ENCODE results near the gene RALGPS1.

The RALGPS1 gene

GRCh38 chr9:127167560-127168326 lies 253.2 kb downstream of the RALGPS1 start:
- Histone ChIP-seq H3K4me3 (ENCODE audit: low read depth, low read length) (no peak overlapping the region), H3K27ac (no peak overlapping the region), H3K27me3 (ENCODE audit: control insufficient read depth, insufficient read depth, low read length) (no peaks in the 10 kb centered on the region), H2AFZ (no peak overlapping the region), H3K4me1 (no peaks in the 10 kb centered on the region), H3K79me2 (no peaks in the 10 kb centered on the region), H3K36me3 (ENCODE audit: control insufficient read depth, insufficient read depth, low read length) (no peaks in the 10 kb centered on the region), H3K4me2 (ENCODE audit: low read length) (no peak overlapping the region), H3K9me3 (ENCODE audit: control insufficient read depth, low read length) (no peaks in the 10 kb centered on the region), H3K9ac (no peak overlapping the region)
- no peak for TF ChIP-seq CTCF (IDR thresholded peaks at IDR 0.05)

GRCh38 chr9:127168756-127169574 lies 254.4 kb downstream of the RALGPS1 start:
- H3K4me3 ChIP-seq (ENCODE audit: low read depth, low read length), result no peak overlapping the region
- no peaks in the 10 kb centered on the region for H3K79me2 ChIP-seq
- no peak overlapping the region for H3K27ac ChIP-seq
- no peak overlapping the region for H3K9ac ChIP-seq
- no peaks in the 10 kb centered on the region for H3K9me3 ChIP-seq (ENCODE audit: control insufficient read depth, low read length)
- H3K4me1 ChIP-seq, result no peaks in the 10 kb centered on the region
- no peak overlapping the region for H2AFZ ChIP-seq
- H3K4me2 ChIP-seq (ENCODE audit: low read length), result no peak overlapping the region
- no peak for TF ChIP-seq CTCF (IDR thresholded peaks at IDR 0.05)
- H3K36me3 ChIP-seq (ENCODE audit: control insufficient read depth, insufficient read depth, low read length), result no peaks in the 10 kb centered on the region
- H3K27me3 ChIP-seq (ENCODE audit: control insufficient read depth, insufficient read depth, low read length), result no peaks in the 10 kb centered on the region

GRCh38 chr9:127169575-127169883 lies 254.9 kb downstream of the RALGPS1 start:
- Histone ChIP-seq H3K4me1 (no peaks in the 10 kb centered on the region), H3K9ac (no peak overlapping the region), H3K4me3 (ENCODE audit: low read depth, low read length) (no peak overlapping the region), H3K27ac (no peak overlapping the region), H3K9me3 (ENCODE audit: control insufficient read depth, low read length) (no peaks in the 10 kb centered on the region), H2AFZ (no peak overlapping the region), H3K4me2 (ENCODE audit: low read length) (no peak overlapping the region), H3K36me3 (ENCODE audit: control insufficient read depth, insufficient read depth, low read length) (no peaks in the 10 kb centered on the region), H3K27me3 (ENCODE audit: control insufficient read depth, insufficient read depth, low read length) (no peaks in the 10 kb centered on the region), H3K79me2 (no peaks in the 10 kb centered on the region)
- TF ChIP-seq CTCF (IDR thresholded peaks at IDR 0.05), result no peak

- Histone ChIP-seq H3K9ac (no peak overlapping the region), H3K9me3 (ENCODE audit: control insufficient read depth, low read length) (no peaks in the 10 kb centered on the region), H3K4me3 (ENCODE audit: low read depth, low read length) (no peak overlapping the region), H3K4me2 (ENCODE audit: low read length) (no peak overlapping the region), H3K36me3 (ENCODE audit: control insufficient read depth, insufficient read depth, low read length) (no peaks in the 10 kb centered on the region), H3K27ac (no peak overlapping the region), H3K4me1 (no peaks in the 10 kb centered on the region), H3K27me3 (ENCODE audit: control insufficient read depth, insufficient read depth, low read length) (no peaks in the 10 kb centered on the region), H2AFZ (no peak overlapping the region), H3K79me2 (no peaks in the 10 kb centered on the region)
- TF ChIP-seq CTCF (IDR thresholded peaks at IDR 0.05), result no peak
Measured at GRCh38 chr9:127170103-127170502, 255.5 kb downstream of the RALGPS1 start.

All from parathyroid adenoma (tissue), 2 donors.